ENCODE data around the gene RFX3.

The RFX3 gene

GRCh38 chr9:3282365-3282764, 243.4 kb downstream of the RFX3 start:
- DNase-seq (ENCODE audit: low read depth, low spot score): no peak

- DNase-seq (ENCODE audit: low read depth, low spot score): no peak
Measured at GRCh38 chr9:3281399-3281798, 244.4 kb downstream of the RFX3 start.

- DNase-seq (ENCODE audit: low read depth, low spot score): no peak
Measured at GRCh38 chr9:3277200-3277599, 248.6 kb downstream of the RFX3 start.

- no peak for DNase-seq (ENCODE audit: low read depth, low spot score)
Measured at GRCh38 chr9:3271581-3271980, 254.2 kb downstream of the RFX3 start.

GRCh38 chr9:3271157-3271556, 254.6 kb downstream of the RFX3 start:
- no peak for DNase-seq (ENCODE audit: low read depth, low spot score)

- no peak for DNase-seq (ENCODE audit: low read depth, low spot score)
Measured at GRCh38 chr9:3268223-3268622, 257.6 kb downstream of the RFX3 start.

GRCh38 chr9:3263698-3264097, 262.1 kb downstream of the RFX3 start:
- no peak for DNase-seq (ENCODE audit: low read depth, low spot score)

GRCh38 chr9:3262826-3263529, 262.8 kb downstream of the RFX3 start:
- DNase-seq (ENCODE audit: low read depth, low spot score): no peak

- DNase-seq (ENCODE audit: low read depth, low spot score): no peak
Measured at GRCh38 chr9:3261484-3261883, 264.3 kb downstream of the RFX3 start.

- DNase-seq (ENCODE audit: low read depth, low spot score): no peak
Measured at GRCh38 chr9:3256571-3257330, 269.1 kb downstream of the RFX3 start.

- no peak for DNase-seq (ENCODE audit: low read depth, low spot score)
Measured at GRCh38 chr9:3251309-3251708, 274.5 kb downstream of the RFX3 start.

GRCh38 chr9:3250741-3251140, 275.1 kb downstream of the RFX3 start:
- no peak for DNase-seq (ENCODE audit: low read depth, low spot score)

- no peak for DNase-seq (ENCODE audit: low read depth, low spot score)
Measured at GRCh38 chr9:3247211-3247610, 278.6 kb downstream of the RFX3 start.

- DNase-seq (ENCODE audit: low read depth, low spot score): no peak
Measured at GRCh38 chr9:3246241-3246640, 279.6 kb downstream of the RFX3 start.

GRCh38 chr9:3244963-3245653, 280.7 kb downstream of the RFX3 start:
- DNase-seq (ENCODE audit: low read depth, low spot score): no peak

- DNase-seq (ENCODE audit: low read depth, low spot score): no peak
Measured at GRCh38 chr9:3243683-3244082, 282.1 kb downstream of the RFX3 start.

GRCh38 chr9:3241290-3241689, 284.5 kb downstream of the RFX3 start:
- no peak for DNase-seq (ENCODE audit: low read depth, low spot score)

- DNase-seq (ENCODE audit: low read depth, low spot score): no peak
Measured at GRCh38 chr9:3240656-3241268, 285.0 kb downstream of the RFX3 start.

- no peak for DNase-seq (ENCODE audit: low read depth, low spot score)
Measured at GRCh38 chr9:3239240-3239639, 286.6 kb downstream of the RFX3 start.

- DNase-seq (ENCODE audit: low read depth, low spot score): no peak
Measured at GRCh38 chr9:3238236-3238635, 287.6 kb downstream of the RFX3 start.

GRCh38 chr9:3237121-3237520, 288.7 kb downstream of the RFX3 start:
- no peak for DNase-seq (ENCODE audit: low read depth, low spot score)

- no peak for DNase-seq (ENCODE audit: low read depth, low spot score)
Measured at GRCh38 chr9:3235497-3235896, 290.3 kb downstream of the RFX3 start.

All from brain pericyte (primary cell).